HEK293T (cell line): Measurements from ENCODE around the gene ADCY9.

Experiments
- CTCF ChIA-PET: fragments of 350-600 bp; formaldehyde crosslinking; extraction: SDS; loops from one replicate; lab custom pipeline; 2021; ENCODE audit warnings: antibody characterized with exemption, inconsistent platforms; lab: Yijun Ruan, JAX
- POLR2A ChIA-PET: fragments of 350-600 bp; formaldehyde crosslinking; extraction: SDS; loops from one replicate; lab custom pipeline; 2020; ENCODE audit warnings: antibody characterized with exemption, inconsistent platforms; lab: Yijun Ruan, JAX
- DNase-seq: peaks from one replicate; pipeline ENCODE4 v3.0.0; 2012; ENCODE audit warnings: mixed read lengths; ENCODE audit errors: extremely low spot score
- ARNT ChIP-seq: fragments of 450-650 bp; IDR thresholded peaks from 2 replicates; pipeline ENCODE4 v1.6.1; 2017; ENCODE audit warnings: mild to moderate bottlenecking
- BHLHE40 ChIP-seq: fragments of 450-650 bp; IDR thresholded peaks from 2 replicates; pipeline ENCODE4 v1.6.1; 2016; ENCODE audit warnings: mild to moderate bottlenecking, moderate library complexity, borderline replicate concordance
- CTBP1 ChIP-seq: fragments of 450-650 bp; IDR thresholded peaks from 2 replicates; pipeline ENCODE4 v1.6.1; 2016; ENCODE audit warnings: borderline replicate concordance
- ELF4 ChIP-seq: fragments of 450-650 bp; IDR thresholded peaks from 2 replicates; pipeline ENCODE4 v1.6.1; 2017; ENCODE audit warnings: antibody characterized with exemption
- FOXA1 ChIP-seq: fragments of 450-650 bp; IDR thresholded peaks from 2 replicates; pipeline ENCODE4 v1.6.1; 2016; ENCODE audit warnings: mild to moderate bottlenecking
- FOXK2 ChIP-seq: fragments of 450-650 bp; IDR thresholded peaks from 2 replicates; pipeline ENCODE4 v1.6.1; 2016; ENCODE audit warnings: mild to moderate bottlenecking
- FOXM1 ChIP-seq: fragments of 450-650 bp; IDR thresholded peaks from 2 replicates; pipeline ENCODE4 v1.6.1; 2017; ENCODE audit warnings: mild to moderate bottlenecking, borderline replicate concordance
- HDGF ChIP-seq: fragments of 450-650 bp; IDR thresholded peaks from 2 replicates; pipeline ENCODE4 v1.6.1; 2017; ENCODE audit warnings: antibody characterized with exemption, borderline replicate concordance
- L3MBTL2 ChIP-seq: fragments of 450-650 bp; conservative IDR thresholded peaks from 2 replicates; pipeline ENCODE4 v1.6.1; 2016; ENCODE audit warnings: mild to moderate bottlenecking
- LEF1 ChIP-seq: fragments of 450-650 bp; IDR thresholded peaks from 2 replicates; pipeline ENCODE4 v1.6.1; 2017; ENCODE audit warnings: mild to moderate bottlenecking, borderline replicate concordance
- NFRKB ChIP-seq: fragments of 450-650 bp; IDR thresholded peaks from 2 replicates; pipeline ENCODE4 v1.6.1; 2016; ENCODE audit warnings: mild to moderate bottlenecking, moderate library complexity
- PKNOX1 ChIP-seq: fragments of 450-650 bp; IDR thresholded peaks from 2 replicates; pipeline ENCODE4 v1.6.1; 2016
- SP1 ChIP-seq: fragments of 450-650 bp; IDR thresholded peaks from 2 replicates; pipeline ENCODE4 v1.6.1; 2017
- SUZ12 ChIP-seq: fragments of 450-650 bp; IDR thresholded peaks from 2 replicates; pipeline ENCODE4 v1.6.1; 2016; ENCODE audit warnings: mild to moderate bottlenecking
- TARDBP ChIP-seq: fragments of 450-650 bp; IDR thresholded peaks from 2 replicates; pipeline ENCODE4 v1.6.1; 2016
- ZNF384 ChIP-seq: fragments of 450-650 bp; IDR thresholded peaks from 2 replicates; pipeline ENCODE4 v1.6.1; 2016

The ADCY9 gene

DNA sequence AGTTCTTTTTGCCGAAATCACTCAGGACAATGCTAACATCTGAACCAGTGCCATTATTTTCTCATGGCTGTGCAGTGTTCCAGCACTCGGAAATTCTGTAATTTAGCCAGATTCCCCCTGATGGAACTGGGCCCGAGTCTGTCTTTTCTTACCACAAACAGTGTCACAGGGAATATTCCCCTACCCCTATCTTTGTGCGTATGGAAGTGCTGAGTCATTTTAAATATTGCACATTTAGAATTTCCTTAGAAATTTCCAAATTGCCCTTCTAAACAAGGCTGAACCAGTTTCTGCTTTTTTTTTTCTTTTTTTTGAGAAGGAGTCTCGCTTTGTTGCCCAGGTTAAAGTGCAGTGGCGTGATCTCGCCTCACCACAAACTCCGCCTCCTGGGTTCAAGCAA lies 147.7 kb downstream of the ADCY9 start:
- TF ChIP-seq TARDBP, result no peak
- no peak for TF ChIP-seq ARNT
- no peak for TF ChIP-seq PKNOX1
- TF ChIP-seq ZNF384, result no peak
- no peak for TF ChIP-seq FOXA1
- TF ChIP-seq SP1, result no peak
- TF ChIP-seq HDGF, result no peak
- DNase-seq, result no peak

GRCh38 chr16:3966681-3967080 lies 149.6 kb downstream of the ADCY9 start:
- POLR2A ChIA-PET, result no interaction called here
- TF ChIP-seq CTBP1 (no peak), FOXA1 (no peak), L3MBTL2 (no peak), SP1 (no peak), NFRKB (no peak), HDGF (no peak), LEF1 (no peak), FOXM1 (no peak), PKNOX1 (no peak), ZNF384 (no peak), SUZ12 (no peak), ELF4 (no peak), TARDBP (no peak), FOXK2 (no peak), ARNT (no peak), BHLHE40 (no peak)
- no peak for DNase-seq
- CTCF ChIA-PET, result no interaction called here

More for the DNA sequence above, 147.7 kb downstream of the ADCY9 start:
- POLR2A ChIA-PET, result no interaction called here
- CTCF ChIA-PET, result interaction anchor here (1.0 kb wide), 1 partner anchor 15 kb away, joined by 3 read pairs; no protein-coding TSS in a partner anchor

GRCh38 chr16:3965781-3966582 lies 150.3 kb downstream of the ADCY9 start:
- ChIA-PET POLR2A (no interaction called here), CTCF (no interaction called here)
- no peak for DNase-seq
- no peak for TF ChIP-seq FOXM1
- TF ChIP-seq LEF1, result no peak

GRCh38 chr16:3965306-3965705 lies 150.9 kb downstream of the ADCY9 start:
- CTCF ChIA-PET, result no interaction called here
- POLR2A ChIA-PET, result no interaction called here
- TF ChIP-seq NFRKB (no peak), BHLHE40 (no peak), L3MBTL2 (no peak), FOXM1 (no peak), HDGF (no peak), ZNF384 (no peak), FOXA1 (no peak), FOXK2 (no peak), ARNT (no peak), PKNOX1 (no peak), CTBP1 (no peak)
- no peak for DNase-seq

GRCh38 chr16:3964686-3965290 lies 151.5 kb downstream of the ADCY9 start:
- POLR2A ChIA-PET, result no interaction called here
- no peak for DNase-seq
- CTCF ChIA-PET, result no interaction called here
- TF ChIP-seq LEF1 (no peak), SUZ12 (no peak), ELF4 (no peak), HDGF (no peak), FOXA1 (no peak), L3MBTL2 (no peak), FOXK2 (no peak), SP1 (no peak), PKNOX1 (no peak), CTBP1 (no peak), ZNF384 (no peak), NFRKB (no peak), TARDBP (no peak), FOXM1 (no peak), ARNT (no peak), BHLHE40 (no peak)
